ENCODE data around the gene ANKS6. TPM values are rescaled to one million over a fixed set of nuclear protein-coding genes. Genes with fewer than 3 reads are reported as not detected.

Gene ANKS6
- total RNA-seq, 2 experiments from 2014 or later: 5.6 to 5.9 TPM

GRCh38 chr9:98750364-98751060, 45.8 kb downstream of the ANKS6 start:
- no peaks in the 10 kb centered on the region for H3K36me3 Mint-ChIP-seq (ENCODE audit: low read depth)
- POLR2A ChIA-PET: no interaction called here
- H3K4me3 Mint-ChIP-seq: no peak overlapping the region

GRCh38 chr9:98747476-98747875, 48.9 kb downstream of the ANKS6 start:
- no peaks in the 10 kb centered on the region for H3K9me3 Mint-ChIP-seq
- H3K27me3 Mint-ChIP-seq: no peaks in the 10 kb centered on the region
- H3K27ac Mint-ChIP-seq: no peak overlapping the region
- H3K4me1 Mint-ChIP-seq: no peaks in the 10 kb centered on the region
- ChIA-PET POLR2A (no interaction called here), CTCF (no interaction called here)
- H3K4me3 Mint-ChIP-seq: no peak overlapping the region
- no peak for DNase-seq
- no peaks in the 10 kb centered on the region for H3K36me3 Mint-ChIP-seq (ENCODE audit: low read depth)

More at GRCh38 chr9:98750364-98751060, 45.8 kb downstream of the ANKS6 start:
- H3K9me3 Mint-ChIP-seq: no peaks in the 10 kb centered on the region
- H3K27me3 Mint-ChIP-seq: no peaks in the 10 kb centered on the region
- CTCF ChIA-PET: no interaction called here
- no peaks in the 10 kb centered on the region for H3K4me1 Mint-ChIP-seq
- H3K27ac Mint-ChIP-seq: no peak overlapping the region
- DNase-seq: no peak

GRCh38 chr9:98745470-98745869, 50.9 kb downstream of the ANKS6 start:
- H3K27me3 Mint-ChIP-seq: no peaks in the 10 kb centered on the region
- no peak overlapping the region for H3K4me3 Mint-ChIP-seq
- H3K4me1 Mint-ChIP-seq: no peaks in the 10 kb centered on the region
- no peak overlapping the region for H3K27ac Mint-ChIP-seq
- POLR2A ChIA-PET: no interaction called here
- no peak for DNase-seq
- CTCF ChIA-PET: interaction anchor here (0.9 kb wide), 1 partner anchor 12 kb away, joined by 10 read pairs; no protein-coding TSS in a partner anchor
- H3K9me3 Mint-ChIP-seq: no peaks in the 10 kb centered on the region
- H3K36me3 Mint-ChIP-seq (ENCODE audit: low read depth): no peaks in the 10 kb centered on the region

GRCh38 chr9:98743818-98744611, 52.3 kb downstream of the ANKS6 start:
- no peaks in the 10 kb centered on the region for H3K36me3 Mint-ChIP-seq (ENCODE audit: low read depth)
- no peaks in the 10 kb centered on the region for H3K4me1 Mint-ChIP-seq
- H3K9me3 Mint-ChIP-seq: no peaks in the 10 kb centered on the region
- H3K4me3 Mint-ChIP-seq: no peak overlapping the region
- H3K27ac Mint-ChIP-seq: no peak overlapping the region
- H3K27me3 Mint-ChIP-seq: no peaks in the 10 kb centered on the region
- ChIA-PET POLR2A (no interaction called here), CTCF (no interaction called here)
- DNase-seq: no peak

- Mint-ChIP-seq H3K4me1 (no peaks in the 10 kb centered on the region), H3K4me3 (no peak overlapping the region), H3K27me3 (no peaks in the 10 kb centered on the region), H3K9me3 (no peaks in the 10 kb centered on the region), H3K27ac (no peak overlapping the region), H3K36me3 (ENCODE audit: low read depth) (no peaks in the 10 kb centered on the region)
- CTCF ChIA-PET: no interaction called here
- POLR2A ChIA-PET: no interaction called here
- no peak for DNase-seq
Observed at GRCh38 chr9:98743329-98743728, 53.0 kb downstream of the ANKS6 start.

GRCh38 chr9:98742325-98743280, 53.8 kb downstream of the ANKS6 start:
- Mint-ChIP-seq H3K4me1 (no peaks in the 10 kb centered on the region), H3K9me3 (no peaks in the 10 kb centered on the region), H3K36me3 (ENCODE audit: low read depth) (no peaks in the 10 kb centered on the region), H3K27me3 (no peaks in the 10 kb centered on the region), H3K4me3 (no peak overlapping the region), H3K27ac (no peak overlapping the region)
- POLR2A ChIA-PET: no interaction called here
- CTCF ChIA-PET: no interaction called here
- DNase-seq: no peak

- CTCF ChIA-PET: no interaction called here
- DNase-seq: no peak
Observed at GRCh38 chr9:98740226-98740881, 56.0 kb downstream of the ANKS6 start.

GRCh38 chr9:98738741-98739140, 57.6 kb downstream of the ANKS6 start:
- H3K27ac Mint-ChIP-seq: no peak overlapping the region
- no peak for DNase-seq
- CTCF ChIA-PET: no interaction called here
- H3K27me3 Mint-ChIP-seq: no peaks in the 10 kb centered on the region
- peaks cover 2% of the 10 kb centered on the region for H3K36me3 Mint-ChIP-seq (ENCODE audit: low read depth)
- H3K4me3 Mint-ChIP-seq: no peak overlapping the region
- no peaks in the 10 kb centered on the region for H3K9me3 Mint-ChIP-seq
- POLR2A ChIA-PET: no interaction called here
- H3K4me1 Mint-ChIP-seq: no peaks in the 10 kb centered on the region

More at GRCh38 chr9:98740226-98740881, 56.0 kb downstream of the ANKS6 start:
- Mint-ChIP-seq H3K27me3 (no peaks in the 10 kb centered on the region), H3K4me3 (no peak overlapping the region), H3K4me1 (no peaks in the 10 kb centered on the region), H3K9me3 (no peaks in the 10 kb centered on the region), H3K27ac (no peak overlapping the region), H3K36me3 (ENCODE audit: low read depth) (peaks cover 2% of the 10 kb centered on the region)
- POLR2A ChIA-PET: no interaction called here

- no peaks in the 10 kb centered on the region for H3K27me3 Mint-ChIP-seq
- peaks cover 2% of the 10 kb centered on the region for H3K36me3 Mint-ChIP-seq (ENCODE audit: low read depth)
- H3K4me3 Mint-ChIP-seq: no peak overlapping the region
- H3K4me1 Mint-ChIP-seq: no peaks in the 10 kb centered on the region
- H3K9me3 Mint-ChIP-seq: no peaks in the 10 kb centered on the region
- no peak overlapping the region for H3K27ac Mint-ChIP-seq
- POLR2A ChIA-PET: no interaction called here
- no peak for DNase-seq
- CTCF ChIA-PET: no interaction called here
Observed at GRCh38 chr9:98736226-98736625, 60.1 kb downstream of the ANKS6 start.

- Mint-ChIP-seq H3K9me3 (no peaks in the 10 kb centered on the region), H3K27ac (no peak overlapping the region), H3K27me3 (no peaks in the 10 kb centered on the region), H3K4me1 (no peaks in the 10 kb centered on the region), H3K4me3 (no peak overlapping the region), H3K36me3 (ENCODE audit: low read depth) (peaks cover 2% of the 10 kb centered on the region)
- ChIA-PET POLR2A (no interaction called here), CTCF (interaction anchor here (0.8 kb wide), 1 partner anchor 43 kb away, joined by 3 read pairs; no protein-coding TSS in a partner anchor)
- no peak for DNase-seq
Observed at GRCh38 chr9:98732801-98733200, 63.6 kb downstream of the ANKS6 start.

GRCh38 chr9:98732091-98732490, 64.3 kb downstream of the ANKS6 start:
- Mint-ChIP-seq H3K9me3 (no peaks in the 10 kb centered on the region), H3K4me3 (no peak overlapping the region), H3K4me1 (no peaks in the 10 kb centered on the region), H3K27ac (no peak overlapping the region), H3K27me3 (no peaks in the 10 kb centered on the region), H3K36me3 (ENCODE audit: low read depth) (peaks cover 2% of the 10 kb centered on the region)
- DNase-seq: no peak
- ChIA-PET CTCF (no interaction called here), POLR2A (no interaction called here)

- no peak for DNase-seq
- Mint-ChIP-seq H3K27ac (no peak overlapping the region), H3K4me1 (no peaks in the 10 kb centered on the region), H3K4me3 (no peak overlapping the region), H3K9me3 (no peaks in the 10 kb centered on the region), H3K27me3 (no peaks in the 10 kb centered on the region), H3K36me3 (ENCODE audit: low read depth) (no peaks in the 10 kb centered on the region)
- POLR2A ChIA-PET: no interaction called here
- CTCF ChIA-PET: no interaction called here
Observed at GRCh38 chr9:98730871-98731270, 65.5 kb downstream of the ANKS6 start.
